Astrocyte (in vitro differentiated cells and primary cell): ENCODE results near the gene HMX1.

Source experiments
- EZH2 ChIP-seq: IDR thresholded peaks from 2 replicates; pipeline ENCODE4 v1.6.1; 2012; ENCODE audit warnings: mild to moderate bottlenecking, low read length, inconsistent platforms; ENCODE audit not compliant: insufficient read depth
- TF ChIP-seq, protein P1 (sequence below): IDR thresholded peaks from 2 replicates; pipeline ENCODE4 v1.5.1; 2011; ENCODE audit warnings: low read depth, mild to moderate bottlenecking, inconsistent platforms, low read length, moderate library complexity; ENCODE audit not compliant: insufficient read depth

DNA sequence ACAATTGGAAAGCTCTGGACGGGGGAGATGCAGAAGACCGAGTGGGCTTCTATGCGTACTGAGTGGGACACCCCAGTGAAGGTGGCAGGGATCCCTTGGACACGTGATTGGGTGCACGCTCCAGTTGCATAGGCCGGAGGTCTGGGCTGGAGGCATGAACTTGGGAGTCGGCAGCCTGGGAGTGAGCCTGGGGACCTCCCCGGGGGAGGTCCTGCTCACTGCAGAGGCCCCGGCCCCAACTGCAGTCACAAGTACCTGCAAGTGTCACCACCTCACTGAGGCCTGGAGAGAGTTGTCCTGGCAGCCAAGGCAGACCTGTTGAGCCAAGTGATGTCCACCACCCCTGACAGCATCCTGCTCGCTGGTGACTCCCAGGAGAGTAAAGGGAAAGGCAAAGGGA, 49.3 kb upstream of the HMX1 start:
- TF ChIP-seq EZH2, result no peak
- TF ChIP-seq, protein P1, sequence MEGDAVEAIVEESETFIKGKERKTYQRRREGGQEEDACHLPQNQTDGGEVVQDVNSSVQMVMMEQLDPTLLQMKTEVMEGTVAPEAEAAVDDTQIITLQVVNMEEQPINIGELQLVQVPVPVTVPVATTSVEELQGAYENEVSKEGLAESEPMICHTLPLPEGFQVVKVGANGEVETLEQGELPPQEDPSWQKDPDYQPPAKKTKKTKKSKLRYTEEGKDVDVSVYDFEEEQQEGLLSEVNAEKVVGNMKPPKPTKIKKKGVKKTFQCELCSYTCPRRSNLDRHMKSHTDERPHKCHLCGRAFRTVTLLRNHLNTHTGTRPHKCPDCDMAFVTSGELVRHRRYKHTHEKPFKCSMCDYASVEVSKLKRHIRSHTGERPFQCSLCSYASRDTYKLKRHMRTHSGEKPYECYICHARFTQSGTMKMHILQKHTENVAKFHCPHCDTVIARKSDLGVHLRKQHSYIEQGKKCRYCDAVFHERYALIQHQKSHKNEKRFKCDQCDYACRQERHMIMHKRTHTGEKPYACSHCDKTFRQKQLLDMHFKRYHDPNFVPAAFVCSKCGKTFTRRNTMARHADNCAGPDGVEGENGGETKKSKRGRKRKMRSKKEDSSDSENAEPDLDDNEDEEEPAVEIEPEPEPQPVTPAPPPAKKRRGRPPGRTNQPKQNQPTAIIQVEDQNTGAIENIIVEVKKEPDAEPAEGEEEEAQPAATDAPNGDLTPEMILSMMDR, result no peak
